Neural cell (in vitro differentiated cells): ENCODE measurements around the gene SAMD4A. TPM values are rescaled to one million over a fixed set of nuclear protein-coding genes. Genes with fewer than 3 reads are reported as not detected.

ENCODE experiments used
- H2AFZ ChIP-seq: fragments of 200-600, 300-800 bp; sonication (generic), shearing (Covaris generic); 2 replicates; pipeline ENCODE4 v1.6.0; 2014; ENCODE audit warnings: low read depth, mild to moderate bottlenecking, antibody characterized with exemption, low read length, moderate library complexity
- H3F3A ChIP-seq: fragments of 200-600 bp; shearing (Covaris generic); 2 replicates; pipeline ENCODE4 v1.6.1; 2016; ENCODE audit warnings: mild to moderate bottlenecking, moderate library complexity, mixed read lengths, antibody characterized with exemption, low read length; ENCODE audit not compliant: insufficient read depth, poor library complexity, severe bottlenecking
- H3K27ac ChIP-seq: fragments of 200-600, 300-800 bp; sonication (generic), shearing (Covaris generic); 2 replicates; pipeline ENCODE4 v1.5.1; 2014; ENCODE audit warnings: mild to moderate bottlenecking, low read length, moderate library complexity
- H3K27me3 ChIP-seq: fragments of 300-800, 200-600 bp; sonication (generic), shearing (Covaris generic); 2 replicates; pipeline ENCODE4 v1.6.0; 2014; ENCODE audit warnings: mild to moderate bottlenecking, low read depth, low read length, moderate library complexity; ENCODE audit not compliant: insufficient read depth
- H3K36me3 ChIP-seq: fragments of 300-800, 200-600 bp; sonication (generic), shearing (Covaris generic); 2 replicates; pipeline ENCODE4 v1.5.1; 2014; ENCODE audit warnings: mild to moderate bottlenecking, antibody characterized with exemption, low read length, moderate library complexity; ENCODE audit not compliant: insufficient read depth
- H3K4me2 ChIP-seq: fragments of 300-800, 200-600 bp; sonication (generic), shearing (Covaris generic); 2 replicates; pipeline ENCODE4 v1.6.0; 2014; ENCODE audit warnings: mild to moderate bottlenecking, low read length
- H3K4me3 ChIP-seq: fragments of 300-800, 200-600 bp; sonication (generic), shearing (Covaris generic); 2 replicates; pipeline ENCODE4 v1.5.1; 2014; ENCODE audit warnings: mild to moderate bottlenecking, low read length, moderate library complexity
- H3K79me2 ChIP-seq: fragments of 200-600 bp; shearing (Covaris generic); replicated peaks from 2 replicates; pipeline ENCODE4 v1.6.0; 2014; ENCODE audit warnings: mild to moderate bottlenecking, low read length, moderate library complexity; ENCODE audit not compliant: insufficient read depth
- H3K9ac ChIP-seq: fragments of 300-800, 200-600 bp; sonication (generic), shearing (Covaris generic); 2 replicates; pipeline ENCODE4 v1.6.1; 2016; ENCODE audit warnings: mild to moderate bottlenecking, low read length, mixed read lengths
- H3K9me2 ChIP-seq: fragments of 200-600 bp; shearing (Covaris generic); 2 replicates; pipeline ENCODE4 v1.6.1; 2016; ENCODE audit warnings: mild to moderate bottlenecking, low read length, mixed read lengths; ENCODE audit not compliant: insufficient read depth
- H3K9me3 ChIP-seq: fragments of 200-600, 300-800 bp; sonication (generic), shearing (Covaris generic); 2 replicates; pipeline ENCODE4 v1.6.1; 2016; ENCODE audit warnings: mild to moderate bottlenecking, mixed run types, low read length, moderate library complexity, mixed read lengths
- H4K20me1 ChIP-seq: fragments of 200-600 bp; shearing (Covaris generic); 2 replicates; pipeline ENCODE4 v1.6.1; 2016; ENCODE audit warnings: mild to moderate bottlenecking, mixed run types; ENCODE audit not compliant: insufficient read depth
- EP300 ChIP-seq: fragments of 450-650 bp; conservative IDR thresholded peaks from 2 replicates; pipeline ENCODE4 v1.6.1; 2014; ENCODE audit warnings: antibody characterized with exemption, mild to moderate bottlenecking, moderate library complexity; ENCODE audit not compliant: poor library complexity, severe bottlenecking
- EZH2 ChIP-seq: fragments of 200-600, 300-800 bp; shearing (Covaris generic), sonication (generic); IDR thresholded peaks from 2 replicates; pipeline ENCODE4 v1.6.1; 2014; ENCODE audit warnings: antibody characterized with exemption, low read length, borderline replicate concordance, mild to moderate bottlenecking; ENCODE audit not compliant: insufficient read depth, poor library complexity, severe bottlenecking
- MXI1 ChIP-seq: fragments of 450-650 bp; conservative IDR thresholded peaks from 2 replicates; pipeline ENCODE4 v1.6.1; 2014; ENCODE audit warnings: antibody characterized with exemption, mild to moderate bottlenecking; ENCODE audit not compliant: poor library complexity, severe bottlenecking
- POLR2AphosphoS5 ChIP-seq: IDR thresholded peaks from 2 replicates; pipeline ENCODE4 v1.6.1; 2012
- RAD21 ChIP-seq: fragments of 450-650 bp; conservative IDR thresholded peaks from 2 replicates; pipeline ENCODE4 v1.6.1; 2014; ENCODE audit warnings: antibody characterized with exemption, mild to moderate bottlenecking, moderate library complexity
- SMC3 ChIP-seq: fragments of 450-650 bp; conservative IDR thresholded peaks from 2 replicates; pipeline ENCODE4 v1.6.1; 2014; ENCODE audit warnings: antibody characterized with exemption, mild to moderate bottlenecking, moderate library complexity; ENCODE audit not compliant: poor library complexity
- TAF1 ChIP-seq: IDR thresholded peaks from 2 replicates; pipeline ENCODE4 v1.6.1; 2012; ENCODE audit warnings: low read depth
- polyA plus RNA-seq: library from polyadenylated mRNA; depleted of rRNA; stranded (reverse); fragments of >200 nt; gene quantifications from 2 replicates; pipeline ENCODE4 v1.2.3, GENCODE V29; 2014
- TF ChIP-seq, protein P1 (sequence below): IDR thresholded peaks from 2 replicates; pipeline ENCODE4 v1.6.1; 2012; ENCODE audit warnings: borderline replicate concordance

Gene SAMD4A
- polyA plus RNA-seq, 1 donor from 2014 or later, result 1.0 TPM

DNA sequence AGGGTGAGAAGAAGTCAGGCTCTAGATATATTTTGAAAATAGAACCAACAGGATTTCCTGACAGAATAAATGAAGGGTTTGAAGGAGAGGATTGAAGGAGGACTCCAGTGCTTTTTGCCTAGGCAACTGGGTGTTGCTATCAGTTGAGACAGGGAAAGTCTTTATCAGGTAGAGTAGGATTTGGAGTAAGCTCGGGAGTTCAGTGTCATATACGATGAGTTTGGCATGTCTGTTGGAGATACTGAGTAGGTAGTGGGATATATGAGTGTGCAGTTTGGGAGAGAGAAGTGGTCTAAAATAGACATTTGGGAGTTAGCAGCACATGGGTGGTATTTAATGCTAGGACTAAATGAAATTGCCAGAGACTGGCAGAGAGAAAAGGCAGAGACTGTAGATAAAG, 141.2 kb downstream of the SAMD4A start:
- Histone ChIP-seq H3K9ac (no peak overlapping the region), H3K9me2 (no peaks in the 10 kb centered on the region), H2AFZ (no peak overlapping the region), H3K27me3 (no peaks in the 10 kb centered on the region), H3K79me2 (no peaks in the 10 kb centered on the region), H4K20me1 (no peaks in the 10 kb centered on the region), H3K4me3 (no peak overlapping the region), H3K27ac (no peak overlapping the region), H3F3A (no peaks in the 10 kb centered on the region), H3K4me2 (no peak overlapping the region), H3K9me3 (no peaks in the 10 kb centered on the region), H3K36me3 (no peaks in the 10 kb centered on the region)
- TF ChIP-seq EZH2, result no peak
- TF ChIP-seq, protein P1, sequence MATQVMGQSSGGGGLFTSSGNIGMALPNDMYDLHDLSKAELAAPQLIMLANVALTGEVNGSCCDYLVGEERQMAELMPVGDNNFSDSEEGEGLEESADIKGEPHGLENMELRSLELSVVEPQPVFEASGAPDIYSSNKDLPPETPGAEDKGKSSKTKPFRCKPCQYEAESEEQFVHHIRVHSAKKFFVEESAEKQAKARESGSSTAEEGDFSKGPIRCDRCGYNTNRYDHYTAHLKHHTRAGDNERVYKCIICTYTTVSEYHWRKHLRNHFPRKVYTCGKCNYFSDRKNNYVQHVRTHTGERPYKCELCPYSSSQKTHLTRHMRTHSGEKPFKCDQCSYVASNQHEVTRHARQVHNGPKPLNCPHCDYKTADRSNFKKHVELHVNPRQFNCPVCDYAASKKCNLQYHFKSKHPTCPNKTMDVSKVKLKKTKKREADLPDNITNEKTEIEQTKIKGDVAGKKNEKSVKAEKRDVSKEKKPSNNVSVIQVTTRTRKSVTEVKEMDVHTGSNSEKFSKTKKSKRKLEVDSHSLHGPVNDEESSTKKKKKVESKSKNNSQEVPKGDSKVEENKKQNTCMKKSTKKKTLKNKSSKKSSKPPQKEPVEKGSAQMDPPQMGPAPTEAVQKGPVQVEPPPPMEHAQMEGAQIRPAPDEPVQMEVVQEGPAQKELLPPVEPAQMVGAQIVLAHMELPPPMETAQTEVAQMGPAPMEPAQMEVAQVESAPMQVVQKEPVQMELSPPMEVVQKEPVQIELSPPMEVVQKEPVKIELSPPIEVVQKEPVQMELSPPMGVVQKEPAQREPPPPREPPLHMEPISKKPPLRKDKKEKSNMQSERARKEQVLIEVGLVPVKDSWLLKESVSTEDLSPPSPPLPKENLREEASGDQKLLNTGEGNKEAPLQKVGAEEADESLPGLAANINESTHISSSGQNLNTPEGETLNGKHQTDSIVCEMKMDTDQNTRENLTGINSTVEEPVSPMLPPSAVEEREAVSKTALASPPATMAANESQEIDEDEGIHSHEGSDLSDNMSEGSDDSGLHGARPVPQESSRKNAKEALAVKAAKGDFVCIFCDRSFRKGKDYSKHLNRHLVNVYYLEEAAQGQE, result no peak
- no peak for TF ChIP-seq POLR2AphosphoS5
- no peak for TF ChIP-seq MXI1
- no peak for TF ChIP-seq RAD21
- no peak for TF ChIP-seq SMC3
- no peak for TF ChIP-seq TAF1

DNA sequence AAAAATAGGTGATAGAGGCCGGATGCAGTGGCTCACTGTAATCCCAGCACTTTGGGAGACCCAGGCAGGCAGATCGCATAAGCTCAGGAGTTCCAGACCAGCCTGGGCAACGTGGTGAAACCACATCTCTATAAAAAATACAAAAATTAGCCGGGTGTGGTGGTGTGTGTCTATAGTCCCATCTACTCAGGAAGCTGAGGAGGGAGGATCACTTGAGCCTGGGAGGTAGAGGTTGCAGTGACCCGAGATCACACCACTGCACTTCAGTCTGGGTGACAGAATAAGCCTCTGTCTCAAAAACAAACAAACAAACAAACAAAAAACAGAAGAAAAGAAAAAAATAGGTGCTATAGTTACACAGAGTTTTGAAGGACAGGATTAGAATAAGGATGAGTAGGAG, 142.1 kb downstream of the SAMD4A start:
- no peaks in the 10 kb centered on the region for H3K27me3 ChIP-seq
- no peaks in the 10 kb centered on the region for H3K9me3 ChIP-seq
- no peaks in the 10 kb centered on the region for H4K20me1 ChIP-seq
- no peak overlapping the region for H3K4me3 ChIP-seq
- no peaks in the 10 kb centered on the region for H3F3A ChIP-seq
- H3K9ac ChIP-seq, result no peak overlapping the region
- no peak overlapping the region for H2AFZ ChIP-seq
- H3K4me2 ChIP-seq, result no peak overlapping the region
- H3K79me2 ChIP-seq, result no peaks in the 10 kb centered on the region
- no peak for TF ChIP-seq EZH2
- no peak for TF ChIP-seq SMC3
- no peak for TF ChIP-seq EP300
- TF ChIP-seq, protein P1, result no peak
- no peak for TF ChIP-seq POLR2AphosphoS5
- no peak for TF ChIP-seq MXI1
- no peaks in the 10 kb centered on the region for H3K9me2 ChIP-seq
- no peaks in the 10 kb centered on the region for H3K36me3 ChIP-seq
- H3K27ac ChIP-seq, result no peak overlapping the region
